GM12878 (cell line): ENCODE results near the gene STK35. TPM values are rescaled to one million over a fixed set of nuclear protein-coding genes. Genes with fewer than 3 reads are reported as not detected.

ENCODE experiments used
- ATAC-seq: fragments of 200-7000 bp; cut with Tn5 transposase; 3 replicates; pipeline ENCODE4 v1.9.1; 2020; ENCODE audit warnings: mild to moderate bottlenecking, moderate library complexity
- BruUV-seq: library from RNA; stranded (reverse); fragments of 400-500 nt; replicated peaks from 2 replicates; lab custom pipeline; 2021; lab: Mats Ljungman, UMichigan
- CTCF ChIA-PET: fragments of 300-600 bp; sonication (Branson Sonifier 250); formaldehyde crosslinking; extraction: SDS; loops from one replicate; lab custom pipeline; 2021; ENCODE audit warnings: inconsistent platforms; lab: Yijun Ruan, JAX
- POLR2A ChIA-PET: fragments of 350-600 bp; formaldehyde crosslinking; extraction: SDS; loops from one replicate; lab custom pipeline; 2021; ENCODE audit warnings: inconsistent platforms; lab: Charles Lee
- RAD21 ChIA-PET: fragments of 300-600 bp; sonication (Branson Sonifier 250); formaldehyde crosslinking; loops from one replicate; lab custom pipeline; 2023; ENCODE audit warnings: antibody characterized with exemption; ENCODE audit not compliant: unreplicated experiment; lab: Charles Lee
- SMC1A ChIA-PET: fragments of 300-600 bp; sonication (Branson Sonifier 250); formaldehyde crosslinking; loops from one replicate; lab custom pipeline; 2023; ENCODE audit not compliant: unreplicated experiment, uncharacterized antibody; lab: Charles Lee
- DNase-seq: peaks from one replicate; pipeline ENCODE4 v3.0.0-alpha.2; 2011; ENCODE audit warnings: low read depth, low spot score
- FAIRE-seq: peaks from 3 replicates; lab custom pipeline; 2011; peaks lifted over from hg19 to GRCh38; lab: Jason Lieb, UNC
- H2AFZ ChIP-seq: 2 replicates; pipeline ENCODE4 v1.6.0; 2011; ENCODE audit warnings: low read depth, low read length, control low read depth; ENCODE audit not compliant: control insufficient read depth
- H3K27ac ChIP-seq: 2 replicates; pipeline ENCODE4 v1.5.1; 2011; ENCODE audit warnings: control low read depth; ENCODE audit not compliant: control insufficient read depth, insufficient read depth
- H3K27me3 ChIP-seq, 2 experiments: replicated peaks in 1 of 2; 2 replicates each; pipeline versions ENCODE4 v1.6.0 to v1.6.1; 2011; ENCODE audit warnings: low read length in 1 of 2; ENCODE audit not compliant: control insufficient read depth in 2 of 2, insufficient read depth in 2 of 2
- H3K36me3 ChIP-seq, 2 experiments: 2 replicates each; pipeline ENCODE4 v1.5.1; 2011; ENCODE audit warnings: low read length in 1 of 2; ENCODE audit not compliant: control insufficient read depth in 2 of 2, insufficient read depth in 2 of 2
- H3K4me1 ChIP-seq: 2 replicates; pipeline ENCODE4 v1.6.1; 2011; ENCODE audit warnings: mild to moderate bottlenecking, low read length, moderate library complexity, mixed read lengths; ENCODE audit not compliant: control insufficient read depth, insufficient read depth
- H3K4me2 ChIP-seq: 2 replicates; pipeline ENCODE4 v1.6.0; 2011; ENCODE audit warnings: control low read depth; ENCODE audit not compliant: control insufficient read depth, insufficient read depth
- H3K4me3 ChIP-seq: fragments of 200-600 bp; sonication (generic); 2 replicates; pipeline ENCODE4 v1.5.1; 2016
- H3K79me2 ChIP-seq: 2 replicates; pipeline ENCODE4 v1.6.0; 2011; ENCODE audit warnings: low read length; ENCODE audit not compliant: control insufficient read depth, insufficient read depth
- H3K9ac ChIP-seq: 2 replicates; pipeline ENCODE4 v1.8.0; 2011; ENCODE audit warnings: low read length, control low read depth, mixed read lengths; ENCODE audit not compliant: control insufficient read depth, insufficient read depth
- H3K9me3 ChIP-seq: replicated peaks from 3 replicates; pipeline ENCODE4 v1.5.1; 2011; ENCODE audit warnings: mild to moderate bottlenecking, low read length; ENCODE audit not compliant: control insufficient read depth, insufficient read depth
- H4K20me1 ChIP-seq: 2 replicates; pipeline ENCODE4 v1.6.0; 2011; ENCODE audit not compliant: control insufficient read depth, insufficient read depth
- ATF7 ChIP-seq: fragments of 450-650 bp; IDR thresholded peaks from 2 replicates; pipeline ENCODE4 v1.6.1; 2016; ENCODE audit warnings: low read depth, mild to moderate bottlenecking
- CUX1 ChIP-seq: IDR thresholded peaks from 2 replicates; pipeline ENCODE4 v1.6.1; 2012; ENCODE audit warnings: improper control_type of control experiment, low read depth, low read length; ENCODE audit not compliant: insufficient replicate concordance
- EED ChIP-seq: sonication (generic); IDR thresholded peaks from 2 replicates; pipeline ENCODE4 v1.6.1; 2016; ENCODE audit warnings: antibody characterized with exemption, low read depth
- GATAD2B ChIP-seq: fragments of 450-650 bp; conservative IDR thresholded peaks from 2 replicates; pipeline ENCODE4 v1.6.1; 2017; ENCODE audit warnings: low read depth, mild to moderate bottlenecking, moderate library complexity
- KDM1A ChIP-seq: fragments of 200-600 bp; sonication (generic); IDR thresholded peaks from 2 replicates; pipeline ENCODE4 v1.6.1; 2016; ENCODE audit warnings: borderline replicate concordance
- NRF1 ChIP-seq: conservative IDR thresholded peaks from 2 replicates; pipeline ENCODE4 v1.6.1; 2011; ENCODE audit warnings: mild to moderate bottlenecking, low read depth, low read length, improper control_type of control experiment
- PAX5 ChIP-seq: IDR thresholded peaks from 2 replicates; pipeline ENCODE4 v1.6.1; 2011; ENCODE audit warnings: low read depth, low read length, borderline replicate concordance
- RBBP5 ChIP-seq: fragments of 200-600 bp; sonication (generic); conservative IDR thresholded peaks from 2 replicates; pipeline ENCODE4 v1.6.1; 2016
- RELB ChIP-seq: fragments of 450-650 bp; IDR thresholded peaks from 2 replicates; pipeline ENCODE4 v1.6.1; 2017; ENCODE audit warnings: low read depth, mild to moderate bottlenecking, moderate library complexity
- SRF ChIP-seq, 2 experiments: IDR thresholded peaks; 2 replicates each; pipeline ENCODE4 v1.6.1; 2011; ENCODE audit warnings: low read depth in 2 of 2, low read length in 2 of 2, mild to moderate bottlenecking in 1 of 2, moderate library complexity in 1 of 2
- ZNF24 ChIP-seq: fragments of 450-650 bp; IDR thresholded peaks from 2 replicates; pipeline ENCODE4 v1.6.1; 2017; ENCODE audit warnings: antibody characterized with exemption, mild to moderate bottlenecking
- WGBS: methylation state at CpG from one replicate; pipeline ENCODE4 v1.1.6; 2016; ENCODE audit warnings: low lambda C conversion rate; ENCODE audit not compliant: insufficient replicate concordance, insufficient coverage; ENCODE audit errors: missing lambda C conversion rate; 5-methylcytosine and 5-hydroxymethylcytosine counted together
- in situ Hi-C: fragments of 300-500 bp; cut with MboI; formaldehyde crosslinking; loops from 9 replicates; pipeline ENCODE4 v1.14.3; 2018; ENCODE audit warnings: mixed read lengths
- intact Hi-C: fragments of 100-400 bp; cut with micrococcal nuclease; formaldehyde crosslinking; loops from one replicate; pipeline ENCODE4 v1.14.2; 2022; ENCODE audit not compliant: unreplicated experiment
- polyA plus RNA-seq, 11 experiments: library from polyadenylated mRNA; depleted of rRNA in 4 of 11; unstranded in 6 of 11; stranded (reverse) in 5 of 11; fragments of >200 nt; fragmentation: Nextera tagmentation in 4 of 11; fragmentation: Illumina TruSeq in 1 of 11; extraction: Ambion mirVana in 4 of 11; extraction: Trizol in 1 of 11; gene quantifications; 1 replicate in 1 of 11; 2 replicates in 10 of 11; pipeline versions ENCODE4 v1.2.1 to v1.2.3, GENCODE V29; 2011 to 2016; ENCODE audit warnings: inconsistent platforms in 2 of 11, missing spikeins in 2 of 11, low read depth in 1 of 11
- total RNA-seq, 4 experiments: library from RNA; depleted of rRNA in 3 of 4; stranded (reverse); fragments of >200 nt in 3 of 4; fragmentation: Illumina TruSeq in 1 of 4; extraction: Trizol in 1 of 4; gene quantifications; 2 replicates each; pipeline versions ENCODE4 v1.2.1 to v1.2.3, GENCODE V29; 2013 to 2021
- TF ChIP-seq, protein P1 (sequence below): fragments of 450-650 bp; IDR thresholded peaks from 2 replicates; pipeline ENCODE4 v1.6.1; 2017; ENCODE audit warnings: mild to moderate bottlenecking, low read depth, inconsistent platforms; ENCODE audit not compliant: poor library complexity, severe bottlenecking

STK35 gene
- total and polyA plus RNA-seq, 10 of the 15 experiments (the other 5 are each of a cell fraction or from before 2014, with no cell fraction given) = 2.9 to 19.4 (median 9.6) TPM

DNA sequence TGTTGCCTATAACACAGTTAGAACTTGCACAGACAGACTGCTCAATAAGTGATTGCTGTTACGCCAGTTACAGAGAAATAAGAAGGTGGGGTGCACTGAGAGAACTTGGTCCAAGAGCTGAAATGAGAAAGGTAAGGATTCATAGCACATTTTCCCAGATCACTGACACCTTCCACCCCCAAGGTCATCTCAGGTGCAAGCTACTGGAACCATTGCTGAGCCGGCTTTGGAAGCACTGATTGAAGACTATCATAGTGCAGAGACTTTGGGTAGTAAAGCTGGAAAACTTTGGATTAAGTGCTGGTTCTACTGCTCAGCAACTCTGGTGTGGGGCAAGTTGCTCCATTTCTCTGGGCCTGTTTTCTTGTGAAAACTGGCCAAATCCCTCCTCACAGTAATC lies 38.1 kb downstream of the STK35 start:
- Histone ChIP-seq H4K20me1 (0 out of 2 replicates have a peak, but pooled peaks cover 4% of the 10 kb centered on the region), H3K27ac (no peak overlapping the region), H3K4me1 (no peaks in the 10 kb centered on the region; the same call in 1 of the 2 replicates), H3K27me3 (no peaks in the 10 kb centered on the region), H3K4me2 (no peak overlapping the region), H3K9me3 (no peaks in the 10 kb centered on the region), H3K36me3 (peaks cover 2 to 9% of the 10 kb centered on the region in 2 experiments; a peak in 3 of 4 replicates), H3K79me2 (no peaks in the 10 kb centered on the region), H3K9ac (no peak overlapping the region), H2AFZ (no peak overlapping the region), H3K4me3 (no peak overlapping the region)
- DNase-seq = no peak
- no peak for ATAC-seq
- whole genome bisulfite sequencing = 91% methylated on average over 2 of the region's 2 CpGs
- FAIRE-seq = no peak
- in situ Hi-C loops (no loop called here), intact Hi-C loops (no loop called here)
- ChIA-PET POLR2A (interaction anchor here (1.3 kb wide), 1 partner anchor 36 kb away, joined by 3 read pairs; no protein-coding TSS in a partner anchor), SMC1A (interaction anchor here (1.6 kb wide), 1 partner anchor 26 kb away, joined by 3 read pairs; no protein-coding TSS in a partner anchor), CTCF (no interaction called here), RAD21 (no interaction called here)
- no peak for TF ChIP-seq ZNF24
- no peak for TF ChIP-seq RBBP5
- no peak for TF ChIP-seq SRF (IDR thresholded peaks at IDR 0.05; ENCODE audit: low read depth in 2 of 2, low read length in 2 of 2)
- no peak for TF ChIP-seq NRF1
- TF ChIP-seq, protein P1, sequence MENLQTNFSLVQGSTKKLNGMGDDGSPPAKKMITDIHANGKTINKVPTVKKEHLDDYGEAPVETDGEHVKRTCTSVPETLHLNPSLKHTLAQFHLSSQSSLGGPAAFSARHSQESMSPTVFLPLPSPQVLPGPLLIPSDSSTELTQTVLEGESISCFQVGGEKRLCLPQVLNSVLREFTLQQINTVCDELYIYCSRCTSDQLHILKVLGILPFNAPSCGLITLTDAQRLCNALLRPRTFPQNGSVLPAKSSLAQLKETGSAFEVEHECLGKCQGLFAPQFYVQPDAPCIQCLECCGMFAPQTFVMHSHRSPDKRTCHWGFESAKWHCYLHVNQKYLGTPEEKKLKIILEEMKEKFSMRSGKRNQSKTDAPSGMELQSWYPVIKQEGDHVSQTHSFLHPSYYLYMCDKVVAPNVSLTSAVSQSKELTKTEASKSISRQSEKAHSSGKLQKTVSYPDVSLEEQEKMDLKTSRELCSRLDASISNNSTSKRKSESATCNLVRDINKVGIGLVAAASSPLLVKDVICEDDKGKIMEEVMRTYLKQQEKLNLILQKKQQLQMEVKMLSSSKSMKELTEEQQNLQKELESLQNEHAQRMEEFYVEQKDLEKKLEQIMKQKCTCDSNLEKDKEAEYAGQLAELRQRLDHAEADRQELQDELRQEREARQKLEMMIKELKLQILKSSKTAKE = no peak
- no peak for TF ChIP-seq ATF7
- no peak for TF ChIP-seq EED
- TF ChIP-seq KDM1A = no peak
- no peak for TF ChIP-seq PAX5
- TF ChIP-seq GATAD2B = no peak
- no peak for TF ChIP-seq CUX1
- no peak for TF ChIP-seq RELB
- BruUV-seq = no TSS peak
